Measurements from ENCODE around the gene ZNF324B.
A peak's percentile ranks its signal among the peaks of the same experiment; 100 is the strongest.
"Not testable (repeated sequence)": the region's sequence is repeated elsewhere in the genome, so short reads cannot be mapped to it uniquely, and the experiment has no call there.

The ZNF324B gene

GRCh38 chr19:58429745-58430144 lies 21.7 kb upstream of the ZNF324B start:
- H3K27me3 Mint-ChIP-seq (ENCODE audit: low read depth) = no peaks in the 10 kb centered on the region
- peaks cover 78% of the 10 kb centered on the region for H3K9me3 Mint-ChIP-seq
- no peak overlapping the region for H3K27ac Mint-ChIP-seq
- no peak overlapping the region for H3K4me3 Mint-ChIP-seq
- peaks cover 90% of the 10 kb centered on the region for H3K36me3 Mint-ChIP-seq (ENCODE audit: low read depth)
- no peak for TF ChIP-seq CTCF (IDR thresholded peaks at IDR 0.05; ENCODE audit: unreplicated experiment in 3 of 3)
- H3K4me1 Mint-ChIP-seq = no peaks in the 10 kb centered on the region

GRCh38 chr19:58434217-58434616 lies 17.2 kb upstream of the ZNF324B start:
- TF ChIP-seq CTCF (IDR thresholded peaks at IDR 0.05; ENCODE audit: unreplicated experiment in 3 of 3) = no peak
- peaks cover 98% of the 10 kb centered on the region for H3K36me3 Mint-ChIP-seq (ENCODE audit: low read depth)
- no peaks in the 10 kb centered on the region for H3K4me1 Mint-ChIP-seq
- no peak overlapping the region for H3K27ac Mint-ChIP-seq
- peaks cover 3% of the 10 kb centered on the region for H3K27me3 Mint-ChIP-seq (ENCODE audit: low read depth)
- peaks cover 88% of the 10 kb centered on the region for H3K9me3 Mint-ChIP-seq
- no peak overlapping the region for H3K4me3 Mint-ChIP-seq

- peaks cover 31% of the 10 kb centered on the region for H3K27me3 Mint-ChIP-seq (ENCODE audit: low read depth)
- H3K4me1 Mint-ChIP-seq = peaks cover 6% of the 10 kb centered on the region
- peak within 1 kb of the TSS; percentile 89 to 92 (median 90) for H3K4me3 Mint-ChIP-seq
- peaks cover 66% of the 10 kb centered on the region for H3K9me3 Mint-ChIP-seq
- H3K36me3 Mint-ChIP-seq (ENCODE audit: low read depth) = peaks cover 54% of the 10 kb centered on the region
- peak within 1 kb of the TSS; percentile 68 to 83 (median 75) for H3K27ac Mint-ChIP-seq
- no peak for TF ChIP-seq CTCF (IDR thresholded peaks at IDR 0.05; ENCODE audit: unreplicated experiment in 3 of 3)
These were observed 11.6 kb upstream of the ZNF324B start, which contains the start of gene ZNF132 for GRCh38 chr19:58439576-58440554. Gene ZNF132, minus strand, starts transcription at chr19:58440153. Its CDS starts 332 bp downstream, at chr19:58439821.

- H3K27ac Mint-ChIP-seq = peak overlapping the region; percentile 68 to 83 (median 75)
- peaks cover 33% of the 10 kb centered on the region for H3K27me3 Mint-ChIP-seq (ENCODE audit: low read depth)
- H3K4me1 Mint-ChIP-seq = peaks cover 6% of the 10 kb centered on the region
- TF ChIP-seq CTCF (IDR thresholded peaks at IDR 0.05; ENCODE audit: unreplicated experiment in 3 of 3) = no peak
- peaks cover 59% of the 10 kb centered on the region for H3K9me3 Mint-ChIP-seq
- H3K4me3 Mint-ChIP-seq = peak overlapping the region; percentile 89 to 92 (median 90)
- peaks cover 47% of the 10 kb centered on the region for H3K36me3 Mint-ChIP-seq (ENCODE audit: low read depth)
These were observed 10.9 kb upstream of the ZNF324B start for GRCh38 chr19:58440556-58440955.

GRCh38 chr19:58442986-58443385 lies 8.4 kb upstream of the ZNF324B start:
- peaks cover 25% of the 10 kb centered on the region for H3K36me3 Mint-ChIP-seq (ENCODE audit: low read depth)
- peaks cover 41% of the 10 kb centered on the region for H3K9me3 Mint-ChIP-seq
- H3K4me3 Mint-ChIP-seq = not testable (repeated sequence)

GRCh38 chr19:58448860-58449259 lies 2.6 kb upstream of the ZNF324B start:
- H3K27ac Mint-ChIP-seq; H3K36me3 Mint-ChIP-seq (ENCODE audit: low read depth); H3K4me3 Mint-ChIP-seq: not testable (repeated sequence)
- Mint-ChIP-seq H3K9me3 (peaks cover 13% of the 10 kb centered on the region), H3K4me1 (peaks cover 21% of the 10 kb centered on the region), H3K27me3 (ENCODE audit: low read depth) (peaks cover 26% of the 10 kb centered on the region)

More at GRCh38 chr19:58442986-58443385, 8.4 kb upstream of the ZNF324B start:
- H3K4me1 Mint-ChIP-seq, H3K27ac Mint-ChIP-seq: not testable (repeated sequence)
- H3K27me3 Mint-ChIP-seq (ENCODE audit: low read depth) = peaks cover 33% of the 10 kb centered on the region

GRCh38 chr19:58449980-58450379 lies 1.4 kb upstream of the ZNF324B start:
- peaks cover 30% of the 10 kb centered on the region for H3K4me1 Mint-ChIP-seq
- H3K36me3 Mint-ChIP-seq (ENCODE audit: low read depth); H3K27ac Mint-ChIP-seq: not testable (repeated sequence)
- H3K27me3 Mint-ChIP-seq (ENCODE audit: low read depth) = peaks cover 15% of the 10 kb centered on the region
- peaks cover 11% of the 10 kb centered on the region for H3K9me3 Mint-ChIP-seq
- H3K4me3 Mint-ChIP-seq = peak overlapping the region in 1 of 3 experiments; percentile 23
